ENCODE data around the gene RAB32.

- TF ChIP-seq TAF1 (IDR thresholded peaks at IDR 0.05; ENCODE audit: low read depth, low read length) (no peak), POLR2AphosphoS5 (IDR thresholded peaks at IDR 0.05; ENCODE audit: low read depth, low read length) (no peak), POLR2A (IDR thresholded peaks at IDR 0.05; ENCODE audit: low read depth, low read length) (no peak), SPI1 (IDR thresholded peaks at IDR 0.05; ENCODE audit: low read depth, low read length) (no peak), PAX5 (IDR thresholded peaks at IDR 0.05; ENCODE audit: insufficient read depth, low read length, severe bottlenecking) (no peak), POU2F2 (IDR thresholded peaks at IDR 0.05; ENCODE audit: low read depth, low read length) (no peak)
Measured at GRCh38 chr6:146548898-146549374, 5.3 kb downstream of the RAB32 start.
